OCI-LY7 (cell line): Measurements from ENCODE around the gene SWT1. TPM values are rescaled to one million over a fixed set of nuclear protein-coding genes. Genes with fewer than 3 reads are reported as not detected.
"Not testable (repeated sequence)": the region's sequence is repeated elsewhere in the genome, so short reads cannot be mapped to it uniquely, and the experiment has no call there.

ENCODE experiments used
- BruUV-seq: library from RNA; stranded (reverse); fragments of 400-500 nt; replicated peaks from 2 replicates; lab custom pipeline; 2021; lab: Mats Ljungman, UMichigan
- CTCF ChIA-PET: fragments of 300-600 bp; sonication (Branson Sonifier 250); formaldehyde crosslinking; loops from one replicate; lab custom pipeline; 2022; ENCODE audit warnings: antibody characterized with exemption; ENCODE audit not compliant: unreplicated experiment; lab: Charles Lee
- POLR2A ChIA-PET: fragments of 300-600 bp; sonication (Branson Sonifier 250); formaldehyde crosslinking; loops from one replicate; lab custom pipeline; 2022; ENCODE audit warnings: antibody characterized with exemption; lab: Charles Lee
- DNase-seq: peaks from one replicate; pipeline ENCODE4 v3.0.0-alpha.2; 2015; ENCODE audit warnings: low spot score
- H2AFZ ChIP-seq: fragments of 200-600 bp; sonication (generic), shearing (Covaris generic); 2 replicates; pipeline ENCODE4 v1.6.1; 2014; ENCODE audit warnings: mild to moderate bottlenecking, antibody characterized with exemption, low read length, moderate library complexity
- H3K27ac ChIP-seq: fragments of 200-600 bp; sonication (generic); 2 replicates; pipeline ENCODE4 v1.5.1; 2014; ENCODE audit warnings: mixed run types, low read depth, mild to moderate bottlenecking, moderate library complexity, low read length, inconsistent platforms; ENCODE audit not compliant: poor library complexity, severe bottlenecking
- H3K36me3 ChIP-seq: fragments of 200-600 bp; sonication (generic); 2 replicates; pipeline ENCODE4 v1.6.1; 2014; ENCODE audit warnings: mild to moderate bottlenecking, antibody characterized with exemption, low read length, moderate library complexity, mixed read lengths; ENCODE audit not compliant: insufficient read depth
- H3K4me1 ChIP-seq: fragments of 200-600 bp; sonication (generic); 2 replicates; pipeline ENCODE4 v1.5.1; 2014; ENCODE audit warnings: mild to moderate bottlenecking, low read length; ENCODE audit not compliant: insufficient read depth, poor library complexity, severe bottlenecking
- H3K4me2 ChIP-seq: fragments of 200-600 bp; sonication (generic); 2 replicates; pipeline ENCODE4 v1.6.1; 2014; ENCODE audit warnings: mild to moderate bottlenecking, low read length
- H3K4me3 ChIP-seq: fragments of 200-600 bp; sonication (generic); 2 replicates; pipeline ENCODE4 v1.5.1; 2014; ENCODE audit warnings: mild to moderate bottlenecking, low read depth, low read length; ENCODE audit not compliant: poor library complexity, severe bottlenecking
- H3K79me2 ChIP-seq: fragments of 200-600 bp; sonication (generic); 2 replicates; pipeline ENCODE4 v1.6.1; 2016; ENCODE audit warnings: low read depth, mild to moderate bottlenecking, low read length, moderate library complexity, mixed read lengths; ENCODE audit not compliant: insufficient read depth
- H3K9me2 ChIP-seq: fragments of 200-600 bp; sonication (generic); 2 replicates; pipeline ENCODE4 v1.6.1; 2016; ENCODE audit warnings: mild to moderate bottlenecking, low read length, mixed read lengths; ENCODE audit not compliant: insufficient read depth
- H3K9me3 ChIP-seq: fragments of 200-600 bp; sonication (generic); 2 replicates; pipeline ENCODE4 v1.6.1; 2014; ENCODE audit warnings: mild to moderate bottlenecking, mixed run types, low read length, mixed read lengths
- H4K20me1 ChIP-seq: fragments of 200-600 bp; sonication (generic); 2 replicates; pipeline ENCODE4 v1.6.1; 2014; ENCODE audit warnings: mild to moderate bottlenecking, antibody characterized with exemption, low read length, moderate library complexity, mixed read lengths; ENCODE audit not compliant: insufficient read depth
- CTCF ChIP-seq: fragments of 200-600 bp; sonication (generic); conservative IDR thresholded peaks from 2 replicates; pipeline ENCODE4 v1.5.1; 2014; ENCODE audit warnings: mild to moderate bottlenecking, antibody characterized with exemption, low read length, moderate library complexity, mixed read lengths
- EZH2phosphoT487 ChIP-seq: fragments of 200-600 bp; sonication (generic); IDR thresholded peaks from 2 replicates; pipeline ENCODE4 v1.6.1; 2018; ENCODE audit warnings: low read depth, borderline replicate concordance, mild to moderate bottlenecking, mixed run types, antibody characterized with exemption, low read length, moderate library complexity, mixed read lengths
- intact Hi-C: fragments of 100-400 bp; cut with micrococcal nuclease; formaldehyde crosslinking; loops from one replicate; pipeline ENCODE4 v1.10.0; 2022; ENCODE audit not compliant: unreplicated experiment
- total RNA-seq, 2 experiments: library from RNA; depleted of rRNA in 1 of 2; stranded (reverse); fragments of >200 nt in 1 of 2; shearing (Covaris generic) in 1 of 2; gene quantifications; 2 replicates each; pipeline ENCODE4 v1.2.3, GENCODE V29; 2014 to 2022

SWT1 gene
- total RNA-seq, 2 experiments from 2014 or later, result 2.1 to 2.6 TPM

- no peak overlapping the region for H3K4me2 ChIP-seq
- CTCF ChIA-PET, result no interaction called here
- no TSS peak for BruUV-seq
- no peak overlapping the region for H3K27ac ChIP-seq
- H2AFZ ChIP-seq, result no peak overlapping the region
- TF ChIP-seq CTCF (no peak), EZH2phosphoT487 (no peak)
- no peaks in the 10 kb centered on the region for H4K20me1 ChIP-seq
- no peaks in the 10 kb centered on the region for H3K36me3 ChIP-seq
- no peaks in the 10 kb centered on the region for H3K9me3 ChIP-seq
- POLR2A ChIA-PET, result interaction anchor here (0.6 to 0.9 kb wide), 3 partner anchors 12 to 167 kb away, joined by 3 read pairs; no protein-coding TSS in a partner anchor
- H3K9me2 ChIP-seq, result no peaks in the 10 kb centered on the region
- intact Hi-C loops, result no loop called here
- no peak overlapping the region for H3K4me3 ChIP-seq
- no peaks in the 10 kb centered on the region for H3K79me2 ChIP-seq
- no peaks in the 10 kb centered on the region for H3K4me1 ChIP-seq
- DNase-seq, result no peak
These were observed 93.1 kb downstream of the SWT1 start for GRCh38 chr1:185250063-185250462.

GRCh38 chr1:185251928-185252327 lies 95.0 kb downstream of the SWT1 start:
- POLR2A ChIA-PET, H3K36me3 ChIP-seq, H3K9me2 ChIP-seq, H2AFZ ChIP-seq, H4K20me1 ChIP-seq, H3K4me1 ChIP-seq, BruUV-seq, CTCF ChIA-PET, H3K79me2 ChIP-seq, H3K27ac ChIP-seq, H3K9me3 ChIP-seq, intact Hi-C loops, H3K4me3 ChIP-seq, DNase-seq, H3K4me2 ChIP-seq: not testable (repeated sequence)

- H3K4me2 ChIP-seq, BruUV-seq, H3K36me3 ChIP-seq, H3K27ac ChIP-seq, DNase-seq, POLR2A ChIA-PET, H3K4me1 ChIP-seq, H4K20me1 ChIP-seq, H3K4me3 ChIP-seq, H3K79me2 ChIP-seq, intact Hi-C loops, CTCF ChIA-PET, H2AFZ ChIP-seq, H3K9me2 ChIP-seq, H3K9me3 ChIP-seq: not testable (repeated sequence)
These were observed 95.4 kb downstream of the SWT1 start for GRCh38 chr1:185252404-185252803.

GRCh38 chr1:185255595-185255994 lies 98.6 kb downstream of the SWT1 start:
- POLR2A ChIA-PET, H4K20me1 ChIP-seq, H3K4me3 ChIP-seq, BruUV-seq, H3K79me2 ChIP-seq, H3K4me2 ChIP-seq, H3K36me3 ChIP-seq, H2AFZ ChIP-seq, H3K9me3 ChIP-seq, H3K4me1 ChIP-seq, H3K9me2 ChIP-seq, intact Hi-C loops, H3K27ac ChIP-seq, DNase-seq, CTCF ChIA-PET: not testable (repeated sequence)

GRCh38 chr1:185257116-185257949 lies 100.4 kb downstream of the SWT1 start:
- POLR2A ChIA-PET, H3K79me2 ChIP-seq, H3K4me1 ChIP-seq, BruUV-seq, H2AFZ ChIP-seq, H3K27ac ChIP-seq, CTCF ChIA-PET, H3K36me3 ChIP-seq, DNase-seq, H3K4me3 ChIP-seq, H3K9me3 ChIP-seq, intact Hi-C loops, H4K20me1 ChIP-seq, H3K9me2 ChIP-seq, H3K4me2 ChIP-seq: not testable (repeated sequence)
